HUES64 (cell line): ENCODE results near the gene DIRAS1.

Experiments
- H3K27ac ChIP-seq: 2 replicates; pipeline ENCODE4 v1.7.0; 2013; ENCODE audit warnings: low read depth, low read length, inconsistent platforms
- H3K27me3 ChIP-seq: 2 replicates; pipeline ENCODE4 v1.6.1; 2013; ENCODE audit warnings: mild to moderate bottlenecking, low read length; ENCODE audit not compliant: insufficient read depth
- H3K36me3 ChIP-seq: 2 replicates; pipeline ENCODE4 v1.6.1; 2013; ENCODE audit warnings: mild to moderate bottlenecking, low read length; ENCODE audit not compliant: insufficient read depth
- H3K4me1 ChIP-seq: 2 replicates; pipeline ENCODE4 v1.6.1; 2013; ENCODE audit warnings: mild to moderate bottlenecking, low read length, moderate library complexity; ENCODE audit not compliant: insufficient read depth
- H3K4me3 ChIP-seq: 2 replicates; pipeline ENCODE4 v1.5.1; 2013; ENCODE audit warnings: mild to moderate bottlenecking, low read length, moderate library complexity
- H3K9ac ChIP-seq: 2 replicates; pipeline ENCODE4 v1.6.1; 2013; ENCODE audit warnings: mild to moderate bottlenecking, low read depth, low read length
- H3K9me3 ChIP-seq: 2 replicates; pipeline ENCODE4 v1.6.1; 2013; ENCODE audit warnings: low read depth, low read length; ENCODE audit not compliant: insufficient read depth
- WGBS: fragments of 150-250, 120-280 bp; methylation state at CpG from one replicate; pipeline ENCODE4 v1.1.7; 2013; ENCODE audit warnings: missing lambda C conversion rate; 5-methylcytosine and 5-hydroxymethylcytosine counted together

The DIRAS1 gene

DNA sequence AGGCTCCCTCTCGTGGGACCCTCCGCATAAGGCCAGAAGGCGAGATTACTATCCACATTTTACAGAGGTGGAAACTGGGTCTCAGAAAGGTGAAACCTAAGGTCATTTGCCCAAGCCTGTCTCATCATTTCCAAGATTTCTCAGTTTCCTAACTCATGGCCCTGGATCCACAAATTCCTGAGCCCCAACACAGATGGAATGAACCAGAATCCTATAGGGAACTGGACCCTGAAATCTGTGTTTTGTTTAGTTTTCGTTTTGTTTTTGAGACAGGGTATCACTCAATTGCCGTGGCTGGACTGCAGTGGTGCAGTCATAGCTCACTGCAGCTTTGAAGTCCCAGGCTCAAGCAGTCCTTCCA is 18.1 kb downstream of the DIRAS1 start:
- H3K27me3 ChIP-seq: peaks cover 25% of the 10 kb centered on the region
- H3K36me3 ChIP-seq: no peaks in the 10 kb centered on the region
- no peaks in the 10 kb centered on the region for H3K4me1 ChIP-seq
- 85% methylated on average over 5 of the region's 5 CpGs for WGBS
- H3K4me3 ChIP-seq: peak overlapping the region; percentile 11; the same call in 1 of the 2 replicates
- H3K9ac ChIP-seq: no peak overlapping the region
- no peaks in the 10 kb centered on the region for H3K9me3 ChIP-seq
- H3K27ac ChIP-seq: no peak overlapping the region

DNA sequence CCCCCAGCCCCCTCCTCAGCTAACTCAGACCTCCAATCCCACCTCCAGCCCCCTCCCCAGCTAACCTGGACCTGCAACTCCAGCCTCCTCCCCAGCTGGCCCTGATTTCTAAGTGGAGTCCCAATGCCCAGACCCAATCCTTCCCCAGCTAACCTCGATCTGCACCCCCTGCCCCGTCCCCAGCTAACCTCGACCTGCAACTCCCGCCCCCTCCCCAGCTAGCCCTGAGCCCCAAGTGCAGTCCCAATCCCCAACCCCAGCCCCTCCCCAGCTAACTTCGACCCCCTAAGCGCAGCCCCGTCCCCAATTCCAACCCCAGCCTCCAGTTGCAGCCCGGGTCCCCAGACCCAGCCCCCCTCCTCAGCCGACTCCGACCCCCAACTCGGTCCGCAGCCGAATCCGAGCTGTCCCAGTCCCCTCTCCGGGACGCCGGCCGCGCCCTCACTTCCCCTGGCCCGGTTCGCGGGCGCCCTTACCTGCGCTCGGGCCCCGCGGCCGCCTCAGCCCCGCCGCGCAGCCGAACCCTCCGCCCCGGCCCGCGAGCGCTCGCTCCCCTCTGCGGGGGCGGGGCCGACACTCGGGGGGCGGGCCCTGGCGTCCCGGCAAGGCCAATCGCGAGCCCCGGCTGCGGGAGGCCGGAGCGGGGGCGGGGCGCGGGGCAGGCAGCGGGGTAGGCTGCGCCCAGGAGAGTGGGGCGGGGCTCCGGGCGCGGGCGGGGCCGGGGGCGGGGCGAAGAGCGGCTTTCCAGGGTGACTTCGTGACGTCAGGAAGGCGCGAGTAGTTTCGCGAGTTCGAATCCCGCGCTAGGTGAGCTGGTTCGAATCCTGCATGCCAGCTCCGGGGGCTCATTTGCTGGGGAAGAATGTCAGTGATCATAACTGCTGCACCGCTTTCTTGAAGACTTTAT is 18.7 kb downstream of the DIRAS1 start, which contains the start of gene GNG7:
GNG7 (minus strand) TSS at position 525 of the 907 bp plus-strand sequence. CDS start 182,006 bp downstream, outside the sequence.
- Histone ChIP-seq H3K9ac (peak within 1 kb of the TSS; percentile 57; the same call in 1 of the 2 replicates), H3K9me3 (no peaks in the 10 kb centered on the region), H3K36me3 (no peaks in the 10 kb centered on the region), H3K27me3 (peaks cover 25% of the 10 kb centered on the region), H3K27ac (no peak within 1 kb of the TSS), H3K4me3 (peak within 1 kb of the TSS; percentile 74), H3K4me1 (no peaks in the 10 kb centered on the region)
- WGBS: 2% methylated on average over 77 of the region's 77 CpGs

DNA sequence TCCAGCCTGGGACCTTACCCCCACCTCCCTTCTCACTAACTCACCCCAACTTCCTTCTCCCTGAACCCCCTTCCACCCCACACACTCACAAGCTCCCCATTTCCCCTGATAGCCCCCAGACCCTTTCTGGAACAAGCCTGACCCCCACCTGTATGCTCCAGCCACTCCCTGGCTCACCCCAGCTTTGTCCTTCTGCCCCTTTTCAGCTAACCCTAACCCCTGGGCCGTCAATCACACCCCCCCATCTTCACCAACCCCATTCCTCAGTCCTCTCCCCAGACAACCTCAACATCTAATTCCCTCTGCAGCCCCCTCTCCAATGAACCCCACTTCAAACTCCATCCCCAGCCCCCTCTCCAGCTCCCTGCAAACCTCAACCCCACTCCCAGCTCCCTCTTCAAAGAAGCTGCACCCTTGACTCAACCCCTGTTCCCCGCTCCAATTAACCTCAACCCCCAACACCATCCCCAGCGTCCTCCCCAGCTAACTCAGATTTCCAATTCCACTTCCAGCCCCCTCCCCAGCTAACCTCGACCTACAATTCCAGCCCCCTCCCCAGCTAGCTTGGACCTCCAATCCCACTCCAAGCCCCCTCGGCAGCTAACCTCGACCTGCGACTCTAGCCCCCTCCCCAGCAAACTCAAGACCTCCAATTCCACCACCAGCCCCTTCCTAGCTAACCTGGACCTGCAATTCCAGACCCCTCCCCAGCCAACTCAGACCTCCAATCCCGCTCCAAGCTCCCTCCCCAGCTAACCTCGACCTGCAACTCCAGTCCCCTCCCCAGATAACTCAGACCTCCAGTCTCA is 19.6 kb downstream of the DIRAS1 start:
- H3K4me3 ChIP-seq: peak overlapping the region; percentile 74
- no peaks in the 10 kb centered on the region for H3K36me3 ChIP-seq
- no peaks in the 10 kb centered on the region for H3K9me3 ChIP-seq
- H3K4me1 ChIP-seq: no peaks in the 10 kb centered on the region
- no peak overlapping the region for H3K27ac ChIP-seq
- H3K27me3 ChIP-seq: peaks cover 25% of the 10 kb centered on the region
- H3K9ac ChIP-seq: no peak overlapping the region
- 14% methylated on average over 9 of the region's 9 CpGs for WGBS

DNA sequence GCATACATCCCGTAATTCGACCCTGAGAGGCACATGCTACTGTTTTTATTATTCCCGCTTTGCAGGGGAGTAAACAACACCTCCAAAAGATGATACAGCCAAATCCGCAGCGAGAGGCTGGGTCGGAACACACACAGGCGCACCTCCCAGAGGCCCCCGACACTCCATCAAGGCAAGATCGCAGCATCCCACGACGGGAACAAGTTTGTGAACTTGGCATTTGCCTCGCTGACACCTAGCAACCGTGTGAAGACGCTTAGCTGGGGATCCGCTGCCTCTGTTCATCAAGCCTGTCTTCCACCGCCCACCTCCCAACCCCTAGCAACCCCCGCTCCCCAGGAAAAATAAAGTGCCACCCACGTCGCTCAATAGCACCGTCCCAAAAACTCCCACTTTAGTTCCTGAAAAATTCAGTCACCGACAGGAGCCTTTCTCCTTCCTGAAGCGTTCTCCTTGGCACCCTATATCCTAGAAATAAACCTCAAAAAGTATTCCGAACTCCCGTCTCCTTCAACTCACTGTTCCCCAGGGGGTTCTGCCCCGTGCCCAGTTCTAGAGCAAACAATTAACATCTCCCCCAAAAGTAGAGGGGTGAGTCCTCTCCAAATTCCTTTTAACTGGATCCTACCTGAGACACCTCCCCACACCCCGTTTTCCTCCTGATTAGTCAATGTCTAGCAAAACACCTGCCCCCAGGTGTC is 20.4 kb downstream of the DIRAS1 start:
- Histone ChIP-seq H3K27me3 (peaks cover 25% of the 10 kb centered on the region), H3K9me3 (no peaks in the 10 kb centered on the region), H3K4me3 (peak overlapping the region; percentile 28), H3K27ac (no peak overlapping the region), H3K9ac (no peak overlapping the region), H3K36me3 (no peaks in the 10 kb centered on the region), H3K4me1 (no peaks in the 10 kb centered on the region)
- WGBS: 38% methylated on average over 26 of the region's 26 CpGs

DNA sequence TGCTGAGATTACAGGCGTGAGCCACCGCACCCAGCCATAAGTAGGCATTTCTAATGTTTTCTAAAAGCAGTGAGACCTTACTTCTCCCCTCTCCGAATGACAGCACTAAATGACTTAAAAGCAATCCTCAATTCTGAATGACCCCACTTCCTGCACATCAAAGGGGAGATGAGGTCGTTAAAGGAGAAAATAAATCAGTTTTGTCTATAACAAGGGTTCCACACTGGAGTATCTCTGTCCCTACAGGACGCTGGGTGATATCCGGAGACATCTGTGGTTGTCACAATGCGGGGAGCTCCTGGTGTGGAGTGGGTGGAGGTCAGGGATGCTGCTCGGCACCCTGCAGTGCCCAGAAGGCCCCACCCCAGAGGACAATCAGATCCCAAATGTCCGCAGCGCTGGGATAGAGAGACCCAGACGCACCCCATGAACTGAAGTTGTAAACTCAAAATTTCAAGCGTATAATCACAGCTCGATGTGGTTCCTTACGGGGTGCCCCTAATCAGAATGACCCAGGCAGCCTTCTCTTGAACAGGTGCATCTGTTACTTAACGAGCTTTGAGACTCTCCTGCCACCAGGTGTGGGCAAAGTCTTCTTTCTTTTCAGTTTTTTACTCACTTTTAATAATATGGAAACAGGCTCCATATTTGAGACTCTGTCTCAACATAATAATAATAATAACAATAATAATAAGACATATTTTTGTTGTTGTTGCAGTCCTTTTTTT is 21.6 kb downstream of the DIRAS1 start:
- no peak overlapping the region for H3K4me3 ChIP-seq
- H3K9me3 ChIP-seq: no peaks in the 10 kb centered on the region
- no peak overlapping the region for H3K9ac ChIP-seq
- WGBS: 85% methylated on average over 15 of the region's 15 CpGs
- H3K36me3 ChIP-seq: no peaks in the 10 kb centered on the region
- no peaks in the 10 kb centered on the region for H3K4me1 ChIP-seq
- H3K27ac ChIP-seq: no peak overlapping the region
- peaks cover 25% of the 10 kb centered on the region for H3K27me3 ChIP-seq

DNA sequence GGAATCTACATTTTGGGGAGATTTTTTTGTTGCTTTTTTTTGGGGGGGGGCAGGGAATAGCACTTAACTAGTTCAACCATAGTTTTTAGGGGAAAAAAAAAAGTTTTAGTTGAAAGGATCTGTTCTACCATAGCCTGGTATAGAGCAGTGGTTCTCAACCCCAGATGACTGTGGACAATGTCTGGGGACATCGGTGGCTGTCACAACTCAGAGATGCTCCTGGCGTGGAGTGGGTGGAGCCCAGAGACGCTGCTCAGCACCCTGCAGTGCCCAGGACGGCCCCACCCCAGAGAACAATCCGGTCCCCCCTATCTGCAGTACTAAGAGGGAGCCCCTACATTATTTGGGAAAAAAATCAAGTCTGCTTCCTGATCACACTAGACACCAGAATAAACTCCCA is 27.0 kb downstream of the DIRAS1 start:
- no peak overlapping the region for H3K4me3 ChIP-seq
- 80% methylated on average over 5 of the region's 5 CpGs for WGBS
- H3K36me3 ChIP-seq: no peaks in the 10 kb centered on the region
- no peak overlapping the region for H3K9ac ChIP-seq
- H3K4me1 ChIP-seq: no peaks in the 10 kb centered on the region
- no peaks in the 10 kb centered on the region for H3K9me3 ChIP-seq
- H3K27ac ChIP-seq: no peak overlapping the region
- no peaks in the 10 kb centered on the region for H3K27me3 ChIP-seq

DNA sequence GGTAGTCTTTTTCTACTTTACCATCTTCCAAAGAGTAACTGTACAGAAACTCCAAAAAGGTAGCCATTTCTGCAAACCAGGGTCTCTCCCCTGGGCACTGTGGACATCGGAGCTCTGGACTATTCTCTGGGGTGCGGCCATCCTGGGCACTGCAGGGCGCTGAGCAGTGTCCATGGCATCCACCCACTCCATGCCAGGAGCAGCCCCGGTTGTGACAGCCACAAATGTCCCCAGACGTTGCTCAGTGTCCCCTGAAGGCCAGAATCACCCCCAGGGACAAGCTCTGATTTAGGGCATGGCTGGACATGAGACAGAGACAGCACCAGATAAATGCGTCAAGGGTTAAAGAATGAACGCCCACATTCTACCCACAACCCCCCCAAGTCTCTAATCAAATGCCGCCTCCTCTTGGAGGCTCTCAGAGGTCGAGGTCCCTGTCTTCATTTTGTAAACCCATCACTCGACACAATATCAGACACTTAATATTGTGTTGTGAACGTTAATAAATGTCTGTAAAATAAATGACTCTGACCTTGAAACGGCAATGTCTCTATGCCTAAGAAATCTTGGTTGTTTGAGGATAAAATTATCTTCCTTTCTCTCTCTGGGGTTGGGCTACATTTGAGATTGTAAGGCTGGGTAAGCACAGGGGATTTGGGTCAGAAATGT is 27.5 kb downstream of the DIRAS1 start:
- H3K4me3 ChIP-seq: no peak overlapping the region
- no peaks in the 10 kb centered on the region for H3K27me3 ChIP-seq
- no peak overlapping the region for H3K27ac ChIP-seq
- WGBS: 88% methylated on average over 11 of the region's 12 CpGs
- no peaks in the 10 kb centered on the region for H3K4me1 ChIP-seq
- H3K36me3 ChIP-seq: no peaks in the 10 kb centered on the region
- H3K9me3 ChIP-seq: no peaks in the 10 kb centered on the region
- H3K9ac ChIP-seq: no peak overlapping the region

DNA sequence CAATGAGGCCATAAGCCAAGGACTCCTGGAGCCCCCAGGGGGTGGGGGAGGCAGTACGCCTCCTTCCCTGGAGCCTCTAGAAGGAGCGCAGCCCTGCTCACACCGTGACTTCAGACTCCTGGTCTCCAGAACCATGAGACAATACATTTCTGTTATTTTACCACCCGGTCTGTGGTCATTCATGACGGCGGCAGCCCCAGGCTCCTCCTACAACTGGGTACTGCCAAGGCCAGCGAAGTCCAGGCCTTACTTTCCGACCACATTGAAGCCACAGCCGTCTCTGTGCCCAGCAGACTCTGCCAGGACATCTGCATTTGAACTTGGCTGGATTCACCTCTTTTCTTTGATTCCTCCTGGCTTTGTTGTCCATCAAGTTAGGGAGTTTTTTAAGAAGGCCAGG is 29.2 kb downstream of the DIRAS1 start:
- H3K27me3 ChIP-seq: no peaks in the 10 kb centered on the region
- H3K4me1 ChIP-seq: no peaks in the 10 kb centered on the region
- H3K9me3 ChIP-seq: no peaks in the 10 kb centered on the region
- no peak overlapping the region for H3K9ac ChIP-seq
- no peaks in the 10 kb centered on the region for H3K36me3 ChIP-seq
- 90% methylated on average over 9 of the region's 9 CpGs for WGBS
- no peak overlapping the region for H3K27ac ChIP-seq
- no peak overlapping the region for H3K4me3 ChIP-seq

DNA sequence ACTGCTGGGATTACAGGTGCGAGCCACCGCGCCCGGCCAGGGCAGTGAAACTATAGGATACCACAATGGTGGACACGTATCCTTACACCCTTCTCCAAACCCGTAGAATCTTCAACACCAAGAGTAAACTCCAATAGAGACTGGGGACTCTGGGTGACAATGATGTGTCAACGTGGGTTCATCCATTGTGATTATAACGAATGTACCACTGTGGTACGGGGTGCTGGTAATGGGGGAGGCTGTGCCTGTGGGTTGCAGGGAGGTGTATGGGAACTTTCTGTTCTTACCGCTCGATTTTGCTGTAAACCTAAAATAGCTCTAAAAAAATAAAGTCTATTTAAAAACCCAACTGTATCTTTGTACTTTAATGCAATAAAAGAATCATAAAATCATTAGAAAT is 30.3 kb downstream of the DIRAS1 start:
- Histone ChIP-seq H3K27ac (no peak overlapping the region), H3K36me3 (no peaks in the 10 kb centered on the region), H3K27me3 (no peaks in the 10 kb centered on the region), H3K4me3 (no peak overlapping the region), H3K9ac (no peak overlapping the region), H3K9me3 (no peaks in the 10 kb centered on the region), H3K4me1 (no peaks in the 10 kb centered on the region)
- WGBS: 88% methylated on average over 9 of the region's 11 CpGs

DNA sequence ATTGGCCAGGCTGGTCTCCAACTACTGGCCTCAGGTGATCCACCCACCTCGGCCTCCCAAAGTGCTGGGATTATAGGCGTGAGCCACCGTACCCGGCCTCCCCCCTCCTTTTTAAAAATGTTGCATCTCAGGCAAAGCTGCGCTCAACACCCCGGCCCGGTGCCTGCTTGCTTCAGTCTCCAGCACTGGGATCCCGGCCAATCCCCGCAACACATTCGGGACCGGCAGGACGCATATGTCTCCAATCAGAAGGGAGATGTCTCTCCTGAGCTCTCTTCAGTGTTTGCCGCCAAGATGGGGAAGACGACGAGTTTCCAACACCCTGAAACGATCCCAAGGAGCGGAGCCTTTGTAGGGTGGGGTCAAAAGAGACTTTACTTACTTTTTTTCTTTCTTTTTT is 34.8 kb downstream of the DIRAS1 start:
- Histone ChIP-seq H3K4me3 (no peak overlapping the region), H3K36me3 (no peaks in the 10 kb centered on the region), H3K27ac (no peak overlapping the region), H3K9ac (no peak overlapping the region), H3K9me3 (no peaks in the 10 kb centered on the region), H3K4me1 (no peaks in the 10 kb centered on the region), H3K27me3 (no peaks in the 10 kb centered on the region)
- WGBS: 93% methylated on average over 17 of the region's 17 CpGs
